Central memory CD8-positive, alpha-beta T cell (primary cell): ENCODE measurements around the gene NSMCE4A.
"Not testable (repeated sequence)": the region's sequence is repeated elsewhere in the genome, so short reads cannot be mapped to it uniquely, and the experiment has no call there.

Experiments
- ATAC-seq: fragments of 150-1000 bp; cut with Tn5 transposase; replicated peaks from 2 replicates; pipeline ENCODE4 v1.10.0; 2022; ENCODE audit warnings: mild to moderate bottlenecking, moderate FRiP score, moderate number of reproducible peaks; ENCODE audit not compliant: poor library complexity, severe bottlenecking; ENCODE audit errors: extremely low read depth
- DNase-seq, 2 donors: peaks; one replicate each; pipeline ENCODE4 v3.0.0; 2021; ENCODE audit warnings: low spot score in 2 of 2
- H3K27ac Mint-ChIP-seq: one replicate; pipeline ENCODE4 v1.8.0; 2022; ENCODE audit warnings: low read depth, mild to moderate bottlenecking, moderate library complexity, mixed read lengths
- H3K27me3 Mint-ChIP-seq: one replicate; pipeline ENCODE4 v1.8.0; 2022; ENCODE audit warnings: mixed read lengths
- H3K36me3 Mint-ChIP-seq: one replicate; pipeline ENCODE4 v1.8.0; 2022; ENCODE audit warnings: mild to moderate bottlenecking, moderate library complexity, mixed read lengths; ENCODE audit not compliant: insufficient read depth
- H3K4me1 Mint-ChIP-seq: one replicate; pipeline ENCODE4 v1.8.0; 2022; ENCODE audit warnings: mixed read lengths
- H3K4me3 Mint-ChIP-seq: one replicate; pipeline ENCODE4 v1.8.0; 2022; ENCODE audit warnings: mild to moderate bottlenecking, moderate library complexity, mixed read lengths
- H3K9me3 Mint-ChIP-seq: one replicate; pipeline ENCODE4 v1.8.0; 2022; ENCODE audit warnings: mixed read lengths

NSMCE4A gene

DNA sequence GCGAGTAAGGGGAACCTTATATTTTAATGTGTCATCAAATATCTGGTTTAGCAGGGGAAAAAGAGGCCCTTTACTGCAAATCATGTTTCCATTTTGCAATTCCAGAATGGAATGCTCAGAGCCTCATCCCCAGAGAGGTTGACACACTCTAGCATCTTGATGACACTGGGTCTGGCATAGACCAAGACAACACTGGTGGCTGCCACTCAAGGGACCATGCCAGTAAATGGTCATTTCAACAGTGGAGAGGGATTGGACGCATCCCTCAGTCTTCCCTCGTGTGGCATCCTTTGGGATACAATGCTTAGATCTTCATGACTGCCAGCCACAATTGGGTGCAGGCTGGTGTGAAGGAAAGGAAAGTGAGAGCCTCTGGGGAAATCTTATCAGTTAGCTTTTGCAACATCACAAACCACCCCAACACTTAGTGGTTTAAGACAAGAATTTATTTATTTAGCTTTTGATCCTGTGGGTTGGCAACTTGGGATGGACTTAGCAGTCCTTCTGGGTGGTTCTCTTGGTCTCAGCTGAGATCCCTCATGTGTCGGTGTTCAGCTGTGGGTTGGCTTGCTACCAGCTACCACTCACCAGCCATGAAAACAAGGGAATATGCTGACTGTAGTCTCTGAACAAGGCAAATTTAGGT, 35.5 kb upstream of the NSMCE4A start:
- no peaks in the 10 kb centered on the region for H3K36me3 Mint-ChIP-seq
- H3K27me3 Mint-ChIP-seq = peaks cover 53% of the 10 kb centered on the region
- no peaks in the 10 kb centered on the region for H3K9me3 Mint-ChIP-seq
- DNase-seq = no peak
- H3K4me3 Mint-ChIP-seq = no peak overlapping the region
- no peaks in the 10 kb centered on the region for H3K4me1 Mint-ChIP-seq
- ATAC-seq = no peak
- H3K27ac Mint-ChIP-seq = no peak overlapping the region

DNA sequence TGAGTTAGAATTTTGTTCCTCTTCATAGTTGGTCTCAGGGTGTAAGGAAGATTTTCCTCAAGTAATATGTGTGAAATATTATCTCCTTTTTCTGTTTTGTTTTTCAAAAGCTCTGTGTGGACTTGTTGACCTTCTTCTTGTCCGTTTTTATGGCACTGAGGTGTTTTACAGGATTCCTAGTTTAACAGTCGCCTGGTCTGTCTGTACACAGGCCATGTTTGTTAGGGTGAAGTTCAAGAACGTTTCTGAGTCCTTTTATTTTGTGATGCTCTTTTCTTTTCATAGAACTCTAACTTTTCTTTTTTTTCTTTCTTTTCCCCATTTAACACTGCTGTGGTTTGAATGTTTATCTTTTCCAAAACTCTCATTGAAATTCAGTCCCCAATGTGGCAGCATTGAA, 32.4 kb upstream of the NSMCE4A start:
- H3K4me3 Mint-ChIP-seq = no peak overlapping the region
- no peak for ATAC-seq
- peaks cover 36% of the 10 kb centered on the region for H3K27me3 Mint-ChIP-seq
- DNase-seq = no peak
- H3K27ac Mint-ChIP-seq = no peak overlapping the region
- H3K36me3 Mint-ChIP-seq = no peaks in the 10 kb centered on the region
- H3K4me1 Mint-ChIP-seq = no peaks in the 10 kb centered on the region
- H3K9me3 Mint-ChIP-seq = peaks cover under 1% of the 10 kb centered on the region

DNA sequence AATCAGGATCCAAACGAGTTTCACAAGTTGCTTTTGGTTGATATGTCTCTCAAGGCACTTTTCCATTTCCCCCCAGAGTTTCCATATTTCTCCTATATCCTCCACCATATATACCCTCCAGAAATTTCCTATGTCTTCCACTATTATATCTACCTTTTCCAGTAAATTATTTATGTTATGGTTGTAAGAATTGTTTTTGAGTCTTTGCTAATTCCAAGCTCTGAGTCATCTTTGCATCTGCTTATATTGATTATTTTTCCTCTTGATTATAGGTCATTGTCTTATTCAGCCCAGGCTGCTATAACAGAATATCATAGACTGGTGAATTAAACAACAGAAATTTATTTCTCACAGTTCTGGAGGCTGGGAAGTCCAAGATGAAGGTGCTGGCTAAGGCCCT, 26.7 kb upstream of the NSMCE4A start:
- no peak for ATAC-seq
- no peaks in the 10 kb centered on the region for H3K4me1 Mint-ChIP-seq
- peaks cover 17% of the 10 kb centered on the region for H3K9me3 Mint-ChIP-seq
- peaks cover 27% of the 10 kb centered on the region for H3K27me3 Mint-ChIP-seq
- DNase-seq = no peak
- no peaks in the 10 kb centered on the region for H3K36me3 Mint-ChIP-seq
- H3K4me3 Mint-ChIP-seq = no peak overlapping the region
- no peak overlapping the region for H3K27ac Mint-ChIP-seq

DNA sequence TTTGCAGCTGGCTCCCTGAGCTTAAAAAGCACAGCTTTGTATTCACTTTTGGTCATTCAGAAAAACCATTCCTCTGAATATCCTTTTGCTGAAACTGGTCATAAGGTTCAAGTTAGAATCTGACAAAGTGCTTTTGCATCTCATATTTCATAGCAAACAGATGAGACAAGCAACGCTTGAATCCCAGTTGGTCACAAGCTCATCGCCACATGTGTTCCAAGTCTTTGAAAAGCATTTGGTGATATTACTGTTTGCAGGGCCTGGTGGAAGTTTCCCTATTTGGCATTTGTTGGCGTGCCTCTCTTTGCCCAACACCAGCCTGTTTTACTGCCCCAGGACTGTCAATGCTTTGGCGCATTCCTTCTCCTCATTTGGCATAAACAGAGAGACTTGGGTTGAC, 24.3 kb upstream of the NSMCE4A start:
- no peak overlapping the region for H3K4me3 Mint-ChIP-seq
- peaks cover 50% of the 10 kb centered on the region for H3K27me3 Mint-ChIP-seq
- H3K36me3 Mint-ChIP-seq = no peaks in the 10 kb centered on the region
- H3K4me1 Mint-ChIP-seq = no peaks in the 10 kb centered on the region
- DNase-seq (no peak), ATAC-seq (no peak)
- H3K9me3 Mint-ChIP-seq = peaks cover 17% of the 10 kb centered on the region
- no peak overlapping the region for H3K27ac Mint-ChIP-seq

DNA sequence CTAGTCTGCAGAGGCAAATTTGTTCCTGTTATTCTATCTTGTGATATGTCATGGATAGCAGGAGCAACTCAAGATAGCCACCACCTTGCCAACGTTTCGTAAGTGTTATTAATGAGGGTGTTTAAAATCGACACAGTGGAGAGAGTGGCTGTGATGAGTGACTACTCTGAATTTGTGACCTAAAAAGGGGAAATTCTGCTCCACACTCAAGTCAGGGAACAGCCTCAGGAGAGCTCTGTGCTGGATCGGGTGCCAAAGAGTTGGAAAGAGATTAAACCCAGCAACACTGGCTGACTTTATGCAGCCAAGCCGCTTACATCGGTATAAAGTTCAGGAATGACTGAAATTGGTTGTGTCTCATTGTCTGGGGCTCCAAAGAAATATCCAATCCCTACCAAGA, 23.4 kb upstream of the NSMCE4A start:
- Mint-ChIP-seq H3K36me3 (peaks cover 1% of the 10 kb centered on the region), H3K4me3 (no peak overlapping the region), H3K27ac (no peak overlapping the region), H3K9me3 (peaks cover 17% of the 10 kb centered on the region), H3K27me3 (peaks cover 58% of the 10 kb centered on the region), H3K4me1 (no peaks in the 10 kb centered on the region)
- DNase-seq (no peak), ATAC-seq (no peak)

DNA sequence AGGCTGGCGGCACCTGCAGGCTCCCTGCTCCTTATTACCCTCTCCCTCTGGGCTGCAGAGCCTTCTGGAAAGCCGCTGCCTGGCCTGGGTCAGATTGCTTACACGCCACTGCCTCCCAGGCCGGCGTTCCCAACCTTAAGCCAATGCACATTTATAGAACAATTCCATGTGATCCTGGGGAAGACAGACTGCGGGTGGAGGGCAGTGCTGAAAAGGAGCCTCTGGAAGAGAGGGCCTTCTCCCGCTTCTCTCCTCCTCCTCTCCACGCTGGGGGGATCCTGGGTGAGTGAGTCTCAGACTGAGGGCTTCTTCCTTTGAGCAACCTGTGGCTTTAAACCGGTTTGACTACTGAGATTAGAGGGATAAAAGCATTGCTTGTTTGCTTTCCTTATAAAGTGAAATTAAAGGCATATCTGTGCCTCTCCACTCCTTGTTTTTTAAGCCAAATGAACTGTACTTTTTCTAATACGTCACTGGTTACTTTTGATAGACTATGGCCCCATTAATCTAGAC, 19.5 kb upstream of the NSMCE4A start:
- peaks cover 52% of the 10 kb centered on the region for H3K27me3 Mint-ChIP-seq
- H3K4me1 Mint-ChIP-seq = no peaks in the 10 kb centered on the region
- DNase-seq = no peak
- no peak for ATAC-seq
- H3K36me3 Mint-ChIP-seq = peaks cover 1% of the 10 kb centered on the region
- no peak overlapping the region for H3K4me3 Mint-ChIP-seq
- no peak overlapping the region for H3K27ac Mint-ChIP-seq
- H3K9me3 Mint-ChIP-seq = peaks cover under 1% of the 10 kb centered on the region

DNA sequence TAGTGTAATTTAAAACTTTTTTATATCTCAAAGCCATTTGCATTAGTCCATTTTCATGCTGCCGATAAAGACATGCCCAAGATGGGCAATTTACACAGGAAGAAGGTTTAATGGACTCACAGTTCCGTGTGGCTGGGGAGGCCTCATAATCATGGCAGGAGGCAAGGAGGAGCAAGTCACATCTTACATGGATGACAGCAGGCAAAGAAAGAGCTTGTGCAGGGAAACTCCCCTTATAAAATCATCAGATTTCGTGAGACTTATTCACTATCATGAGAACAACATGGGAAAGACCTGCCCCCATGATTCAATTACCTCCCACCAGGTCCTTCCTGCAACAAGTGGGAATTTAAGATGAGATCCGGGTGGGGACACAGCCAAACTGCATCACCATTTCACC, 16.7 kb upstream of the NSMCE4A start:
- not testable (repeated sequence) for H3K9me3 Mint-ChIP-seq, ATAC-seq, H3K36me3 Mint-ChIP-seq, H3K27ac Mint-ChIP-seq, H3K4me3 Mint-ChIP-seq, DNase-seq, H3K4me1 Mint-ChIP-seq
- peaks cover 59% of the 10 kb centered on the region for H3K27me3 Mint-ChIP-seq

DNA sequence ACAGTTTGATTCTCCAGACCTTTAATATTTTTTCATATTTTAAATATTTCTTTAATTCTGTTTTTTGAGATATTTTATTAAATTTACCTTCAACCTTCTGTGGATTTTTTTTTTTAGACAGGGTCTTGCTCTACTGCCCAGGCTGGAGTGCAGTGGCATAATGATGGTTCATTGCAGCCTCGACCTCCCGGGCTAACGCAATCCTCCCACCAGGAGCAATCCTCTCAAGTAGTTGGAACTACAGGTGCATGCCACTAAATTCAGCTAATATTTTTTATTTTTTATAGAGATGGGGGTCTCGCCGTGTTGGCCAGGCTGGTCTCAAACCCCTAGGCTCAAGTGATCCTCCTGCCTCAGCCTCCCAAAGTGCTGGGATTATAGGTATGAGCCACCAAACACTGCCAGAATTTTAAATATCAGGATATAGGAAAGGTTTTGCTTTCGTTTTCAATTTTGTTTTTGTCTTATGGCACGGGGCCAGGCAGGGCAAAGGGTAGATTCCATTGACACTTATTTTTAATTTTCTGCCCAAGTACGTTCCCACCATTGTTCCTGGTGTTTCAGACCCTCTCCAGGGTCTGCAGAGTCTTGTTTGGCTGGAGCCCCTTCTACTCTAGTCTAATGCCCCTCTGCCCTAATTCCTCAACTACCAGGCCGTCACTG, 15.1 kb upstream of the NSMCE4A start:
- H3K27me3 Mint-ChIP-seq = peaks cover 48% of the 10 kb centered on the region
- ATAC-seq = no peak
- DNase-seq = no peak

DNA sequence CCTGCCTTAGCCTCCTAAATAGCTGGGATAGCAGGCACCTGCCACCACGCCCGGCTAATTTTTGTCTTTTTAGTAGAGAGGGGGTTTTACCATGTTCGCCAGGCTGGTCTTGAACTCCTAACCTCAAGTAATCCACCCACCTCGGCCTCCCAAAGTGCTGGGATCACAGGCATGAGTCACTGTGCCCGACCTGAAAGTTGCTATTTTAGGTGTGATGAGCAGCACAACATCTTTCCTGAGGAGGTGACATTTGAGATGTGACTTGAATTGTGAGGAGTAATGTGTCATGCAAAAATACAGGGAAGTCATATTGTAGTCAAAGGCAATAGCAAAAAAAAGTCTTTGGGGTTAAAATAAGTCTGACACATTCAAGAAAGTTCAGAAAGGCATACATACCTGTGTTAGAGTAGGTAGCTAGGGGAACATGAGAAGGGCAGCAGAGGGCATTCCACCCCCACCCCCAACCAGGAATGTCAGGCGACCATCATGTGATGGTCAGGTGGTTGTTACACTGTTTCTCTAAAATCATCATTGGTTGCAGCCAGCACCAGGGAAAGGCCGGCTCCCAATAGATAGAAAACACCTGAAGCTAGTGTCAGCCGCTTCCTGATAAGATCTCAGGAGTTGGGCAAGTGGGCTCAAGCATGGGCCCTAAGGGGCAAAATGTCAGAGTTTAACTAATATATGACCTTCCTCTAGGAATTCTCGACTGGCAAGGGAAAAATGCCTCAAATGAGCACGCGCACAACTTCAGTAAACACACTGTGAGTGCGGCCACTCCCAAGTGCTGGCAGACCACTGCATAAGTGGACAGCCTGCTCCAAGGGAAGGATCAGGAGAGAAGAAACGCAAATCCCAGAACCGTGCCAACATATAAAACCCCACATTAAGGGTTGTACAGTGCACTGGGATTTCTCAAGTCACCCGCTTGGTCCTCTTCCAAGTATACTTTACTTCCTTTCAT, 13.6 kb upstream of the NSMCE4A start, which contains the start of gene TACC2:
Gene TACC2, plus strand, starts transcription at position 803 of the 964 bp plus-strand sequence. CDS start 32,819 bp downstream, outside the sequence.
- no peak within 1 kb of the TSS for H3K27ac Mint-ChIP-seq

More for the DNA sequence above, 15.1 kb upstream of the NSMCE4A start:
- Mint-ChIP-seq H3K4me1 (no peaks in the 10 kb centered on the region), H3K27ac (no peak overlapping the region), H3K4me3 (no peak overlapping the region), H3K9me3 (no peaks in the 10 kb centered on the region), H3K36me3 (peaks cover 1% of the 10 kb centered on the region)

DNA sequence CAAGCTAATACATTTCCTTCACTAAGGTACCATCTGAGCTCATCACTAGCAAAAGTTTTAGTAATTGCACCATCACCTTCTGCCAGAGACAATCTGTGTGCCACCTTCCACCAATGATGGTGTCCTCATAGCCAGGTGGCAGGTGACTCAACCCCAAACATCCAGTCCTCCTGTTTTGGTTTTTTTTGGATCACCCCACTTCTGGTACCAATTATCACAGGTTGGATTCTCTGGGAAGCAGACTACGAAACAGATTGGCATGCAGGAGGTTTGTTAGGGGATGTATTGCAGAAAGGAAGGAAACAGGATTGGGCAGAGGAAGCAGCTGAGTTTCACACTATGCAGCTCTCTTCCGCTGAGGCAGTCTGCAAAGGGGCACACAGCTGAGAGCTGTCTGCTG, 9.4 kb upstream of the NSMCE4A start:
- no peak for DNase-seq
- no peak overlapping the region for H3K4me3 Mint-ChIP-seq
- ATAC-seq = no peak
- H3K9me3 Mint-ChIP-seq = peaks cover 6% of the 10 kb centered on the region
- peaks cover 42% of the 10 kb centered on the region for H3K27me3 Mint-ChIP-seq
- H3K4me1 Mint-ChIP-seq = no peaks in the 10 kb centered on the region
- no peak overlapping the region for H3K27ac Mint-ChIP-seq
- no peaks in the 10 kb centered on the region for H3K36me3 Mint-ChIP-seq

More for the DNA sequence above, 13.6 kb upstream of the NSMCE4A start, which contains the start of gene TACC2:
- Mint-ChIP-seq H3K4me3 (no peak within 1 kb of the TSS), H3K36me3 (peaks cover under 1% of the 10 kb centered on the region), H3K4me1 (no peaks in the 10 kb centered on the region), H3K27me3 (peaks cover 42% of the 10 kb centered on the region), H3K9me3 (peaks cover 6% of the 10 kb centered on the region)
- ATAC-seq (no peak), DNase-seq (no peak)

DNA sequence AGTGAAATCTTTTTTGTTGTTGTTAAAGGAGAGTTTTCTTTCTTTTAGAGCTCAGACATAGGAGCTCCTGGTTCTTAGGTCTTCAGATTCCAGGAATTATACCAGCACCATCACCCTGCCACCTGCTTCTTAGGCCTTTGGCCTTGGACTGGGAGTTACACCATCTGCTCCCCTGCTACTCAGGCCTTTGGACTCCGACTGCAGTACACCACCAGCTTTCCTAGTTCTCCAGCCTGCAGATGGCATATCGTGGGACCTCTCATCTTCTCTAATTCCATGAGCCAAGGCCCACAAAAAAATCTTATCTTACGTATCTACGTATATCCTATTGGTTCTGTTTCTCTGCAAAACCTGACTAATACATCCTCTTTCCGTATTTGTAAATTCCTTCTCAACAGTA, 8.8 kb upstream of the NSMCE4A start:
- H3K4me1 Mint-ChIP-seq = no peaks in the 10 kb centered on the region
- H3K27me3 Mint-ChIP-seq = peaks cover 37% of the 10 kb centered on the region
- peaks cover 6% of the 10 kb centered on the region for H3K9me3 Mint-ChIP-seq
- no peak overlapping the region for H3K4me3 Mint-ChIP-seq
- no peak for ATAC-seq
- no peak for DNase-seq
- no peaks in the 10 kb centered on the region for H3K36me3 Mint-ChIP-seq
- H3K27ac Mint-ChIP-seq = no peak overlapping the region

DNA sequence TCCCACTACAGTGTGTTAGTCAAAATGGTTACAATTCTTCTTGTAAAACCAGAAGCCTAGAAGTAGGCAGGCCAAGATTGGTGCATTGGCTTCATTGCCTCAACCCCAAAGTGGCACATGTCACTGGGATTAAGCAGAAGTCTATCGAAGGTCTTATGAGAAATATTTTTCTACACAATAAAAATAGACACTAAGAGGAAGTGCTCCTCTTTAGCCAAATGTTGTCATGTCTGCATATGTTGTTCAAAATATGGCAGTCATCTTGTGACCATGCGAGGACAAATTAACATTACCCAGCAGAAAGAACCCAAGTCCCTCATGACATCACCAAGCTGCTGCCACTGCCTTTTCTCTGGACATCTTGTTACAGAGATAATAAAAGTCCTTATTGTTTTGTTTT, 6.3 kb upstream of the NSMCE4A start:
- DNase-seq = no peak
- Mint-ChIP-seq H3K9me3 (peaks cover 6% of the 10 kb centered on the region), H3K4me1 (no peaks in the 10 kb centered on the region), H3K27me3 (peaks cover 12% of the 10 kb centered on the region), H3K4me3 (no peak overlapping the region), H3K27ac (no peak overlapping the region), H3K36me3 (no peaks in the 10 kb centered on the region)
- ATAC-seq = no peak
